OCI-LY1 (cell line): ENCODE measurements around the gene CARD19.

Source experiments
- H2AFZ ChIP-seq: fragments of 200-600 bp; sonication (generic), shearing (Covaris generic); 2 replicates; pipeline ENCODE4 v1.6.0; 2014; ENCODE audit warnings: antibody characterized with exemption, mild to moderate bottlenecking, low read length
- H3F3A ChIP-seq: fragments of 200-600 bp; sonication (generic), shearing (Covaris generic); 2 replicates; pipeline ENCODE4 v1.6.0; 2014; ENCODE audit warnings: mild to moderate bottlenecking, antibody characterized with exemption, low read length, moderate library complexity; ENCODE audit not compliant: insufficient read depth
- H3K27ac ChIP-seq: fragments of 200-600 bp; sonication (generic); 2 replicates; pipeline ENCODE4 v1.5.1; 2014; ENCODE audit warnings: low read length, mixed run types, mild to moderate bottlenecking, low read depth; ENCODE audit not compliant: poor library complexity, severe bottlenecking
- H3K27me3 ChIP-seq: fragments of 200-600 bp; sonication (generic); 2 replicates; pipeline ENCODE4 v1.6.0; 2014; ENCODE audit warnings: antibody characterized with exemption, mild to moderate bottlenecking, low read length, moderate library complexity; ENCODE audit not compliant: insufficient read depth
- H3K36me3 ChIP-seq: fragments of 200-600 bp; sonication (generic); 2 replicates; pipeline ENCODE4 v1.6.1; 2014; ENCODE audit warnings: mild to moderate bottlenecking, antibody characterized with exemption, low read length, moderate library complexity, mixed read lengths; ENCODE audit not compliant: insufficient read depth
- H3K4me1 ChIP-seq: fragments of 200-600 bp; sonication (generic); 2 replicates; pipeline ENCODE4 v1.5.1; 2014; ENCODE audit warnings: mild to moderate bottlenecking, low read length, moderate library complexity; ENCODE audit not compliant: insufficient read depth, severe bottlenecking
- H3K4me2 ChIP-seq: fragments of 200-600 bp; sonication (generic), shearing (Covaris generic); 2 replicates; pipeline ENCODE4 v1.6.1; 2014; ENCODE audit warnings: low read length
- H3K4me3 ChIP-seq: fragments of 200-600 bp; sonication (generic); 2 replicates; pipeline ENCODE4 v1.5.1; 2014; ENCODE audit warnings: low read length, low read depth, mild to moderate bottlenecking, mixed read lengths; ENCODE audit not compliant: poor library complexity, severe bottlenecking
- H3K79me2 ChIP-seq: fragments of 200-600 bp; shearing (Covaris generic); 2 replicates; pipeline ENCODE4 v1.6.1; 2016; ENCODE audit warnings: mixed run types, low read length, mixed read lengths; ENCODE audit not compliant: insufficient read depth
- H3K9ac ChIP-seq: fragments of 200-600 bp; sonication (generic), shearing (Covaris generic); 2 replicates; pipeline ENCODE4 v1.6.1; 2014; ENCODE audit warnings: mild to moderate bottlenecking, low read length, mixed read lengths
- H3K9me2 ChIP-seq: fragments of 200-600 bp; sonication (generic), shearing (Covaris generic); 2 replicates; pipeline ENCODE4 v1.6.1; 2014; ENCODE audit warnings: low read depth, mild to moderate bottlenecking, low read length, mixed read lengths
- H3K9me3 ChIP-seq: fragments of 200-600 bp; shearing (Covaris generic); 2 replicates; pipeline ENCODE4 v1.6.1; 2014; ENCODE audit warnings: low read length, mixed read lengths
- H4K20me1 ChIP-seq: fragments of 200-600 bp; sonication (generic), shearing (Covaris generic); 2 replicates; pipeline ENCODE4 v1.6.0; 2016; ENCODE audit warnings: mild to moderate bottlenecking, low read length; ENCODE audit not compliant: insufficient read depth
- CTCF ChIP-seq: fragments of 200-600 bp; sonication (generic), shearing (Covaris generic); IDR thresholded peaks from 2 replicates; pipeline ENCODE4 v1.5.1; 2017; ENCODE audit warnings: mild to moderate bottlenecking, antibody characterized with exemption, low read length, moderate library complexity, mixed read lengths
- EZH2 ChIP-seq: fragments of 200-600 bp; sonication (generic), shearing (Covaris generic); IDR thresholded peaks from 2 replicates; pipeline ENCODE4 v1.8.0; 2017; ENCODE audit warnings: borderline replicate concordance, mixed run types, mild to moderate bottlenecking, antibody characterized with exemption, low read length, moderate library complexity, mixed read lengths

Gene CARD19

DNA sequence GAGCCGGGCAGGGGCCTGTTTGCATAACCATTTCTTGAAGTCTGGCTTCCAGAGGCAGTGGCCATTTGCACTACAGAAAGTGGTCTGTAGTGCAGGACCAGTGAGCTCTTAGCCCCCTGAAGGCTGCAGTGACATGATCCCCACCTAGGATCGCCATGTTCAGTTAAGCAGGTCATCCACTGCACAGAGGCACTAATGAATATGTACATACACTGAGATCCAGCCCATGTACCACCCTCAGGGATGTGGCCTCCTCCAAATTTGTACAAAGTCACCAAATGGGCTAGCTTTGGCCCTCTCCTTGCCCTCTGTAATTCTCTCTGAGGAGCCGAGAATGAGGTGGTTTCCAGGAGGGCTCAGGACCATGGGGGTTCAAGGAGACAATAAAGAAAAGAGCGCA lies 45.8 kb upstream of the CARD19 start:
- Histone ChIP-seq H3K4me1 (peaks cover 4% of the 10 kb centered on the region), H3K79me2 (no peaks in the 10 kb centered on the region), H4K20me1 (no peaks in the 10 kb centered on the region), H3F3A (no peaks in the 10 kb centered on the region), H3K9me2 (no peaks in the 10 kb centered on the region), H3K36me3 (no peaks in the 10 kb centered on the region), H3K4me2 (no peak overlapping the region), H3K4me3 (no peak overlapping the region), H3K27ac (no peak overlapping the region), H3K9me3 (no peaks in the 10 kb centered on the region), H3K27me3 (no peaks in the 10 kb centered on the region), H3K9ac (no peak overlapping the region), H2AFZ (no peak overlapping the region)
- no peak for TF ChIP-seq EZH2
- no peak for TF ChIP-seq CTCF

DNA sequence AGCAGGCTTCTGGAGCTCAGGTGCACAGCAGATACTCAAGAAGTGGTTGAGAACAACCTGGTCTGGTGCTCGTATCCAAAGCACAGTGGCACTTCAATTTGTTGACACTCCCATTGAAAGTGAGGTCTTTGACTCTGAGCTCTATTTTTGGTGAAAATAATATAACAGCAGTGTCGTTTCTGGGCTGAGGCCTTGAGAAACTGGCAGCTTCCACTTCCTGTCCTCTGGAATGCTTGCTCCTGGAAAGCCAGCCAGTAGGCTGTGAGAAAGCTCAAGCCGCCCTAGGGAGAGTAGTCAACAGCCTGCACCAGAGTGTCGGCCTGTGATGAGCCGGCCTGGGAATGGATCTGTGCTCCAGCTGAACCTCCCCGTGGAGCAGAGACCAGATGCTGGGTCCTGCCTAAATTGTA lies 44.3 kb upstream of the CARD19 start:
- Histone ChIP-seq H3K27me3 (no peaks in the 10 kb centered on the region), H3K79me2 (no peaks in the 10 kb centered on the region), H3K4me2 (no peak overlapping the region), H3K36me3 (no peaks in the 10 kb centered on the region), H2AFZ (no peak overlapping the region), H3K27ac (no peak overlapping the region), H3K9me3 (no peaks in the 10 kb centered on the region), H3K4me3 (no peak overlapping the region), H3F3A (no peaks in the 10 kb centered on the region), H3K4me1 (peaks cover 4% of the 10 kb centered on the region), H3K9me2 (no peaks in the 10 kb centered on the region), H3K9ac (no peak overlapping the region), H4K20me1 (no peaks in the 10 kb centered on the region)
- TF ChIP-seq EZH2 = no peak
- TF ChIP-seq CTCF = no peak

- Histone ChIP-seq H3K9me3 (no peaks in the 10 kb centered on the region), H4K20me1 (no peaks in the 10 kb centered on the region), H3K27ac (no peak overlapping the region), H2AFZ (no peak overlapping the region), H3K9me2 (no peaks in the 10 kb centered on the region), H3F3A (no peaks in the 10 kb centered on the region), H3K79me2 (no peaks in the 10 kb centered on the region), H3K4me1 (peaks cover 7% of the 10 kb centered on the region), H3K36me3 (no peaks in the 10 kb centered on the region), H3K27me3 (no peaks in the 10 kb centered on the region), H3K9ac (no peak overlapping the region), H3K4me2 (no peak overlapping the region), H3K4me3 (no peak overlapping the region)
- peak; percentile 26; the same call in 1 of the 2 replicates for TF ChIP-seq CTCF
- TF ChIP-seq EZH2 = no peak
These were observed 43.1 kb upstream of the CARD19 start for GRCh38 chr9:93052791-93053540.
